CD4-positive, alpha-beta T cell treated with Interleukin-6 for 4 hours (primary cell): Measurements from ENCODE around the gene HIC2.
"Not testable (repeated sequence)": the region's sequence is repeated elsewhere in the genome, so short reads cannot be mapped to it uniquely, and the experiment has no call there.

ENCODE experiments used
- DNase-seq: peaks from one replicate; pipeline ENCODE4 v3.0.0-alpha.2; 2020; ENCODE audit warnings: mixed read lengths

The HIC2 gene

GRCh38 chr22:21498489-21498888 is 81.3 kb downstream of the HIC2 start:
- DNase-seq, result not testable (repeated sequence)

- DNase-seq, result not testable (repeated sequence)
Observed at GRCh38 chr22:21499623-21500506, 82.7 kb downstream of the HIC2 start.
